Endothelial cell of umbilical vein (primary cell): ENCODE results near the gene CCNY. TPM values are rescaled to one million over a fixed set of nuclear protein-coding genes. Genes with fewer than 3 reads are reported as not detected.

ENCODE experiments used
- BruUV-seq: library from RNA; stranded (reverse); fragments of 400-500 nt; replicated peaks from 2 replicates; lab custom pipeline; 2021; lab: Mats Ljungman, UMichigan
- CTCF ChIA-PET: fragments of 300-600, 350-600 bp; sonication (Branson Sonifier 250); formaldehyde crosslinking; loops from one replicate; lab custom pipeline; 2021; ENCODE audit warnings: antibody characterized with exemption, inconsistent platforms; lab: Charles Lee
- POLR2A ChIA-PET: fragments of 300-600, 350-600 bp; sonication (Branson Sonifier 250); formaldehyde crosslinking; loops from one replicate; lab custom pipeline; 2021; ENCODE audit warnings: antibody characterized with exemption, inconsistent platforms; lab: Charles Lee
- DNase-seq: peaks from one replicate; pipeline ENCODE4 v3.0.0-alpha.2; 2011; ENCODE audit warnings: low read depth, low spot score
- FAIRE-seq: peaks from 2 replicates; lab custom pipeline; 2011; peaks lifted over from hg19 to GRCh38; lab: Jason Lieb, UNC
- H2AFZ ChIP-seq: 2 replicates; pipeline ENCODE4 v1.6.0; 2012; ENCODE audit warnings: low read depth, low read length, control low read depth, inconsistent platforms
- H3K27ac ChIP-seq: 2 replicates; pipeline ENCODE4 v1.5.1; 2011; ENCODE audit warnings: low read depth, mild to moderate bottlenecking, control low read depth, low read length, moderate library complexity; ENCODE audit not compliant: insufficient read depth
- H3K27me3 ChIP-seq, 2 experiments: 2 replicates each; pipeline versions ENCODE4 v1.6.0 to v1.6.1; 2011; ENCODE audit warnings: low read length in 2 of 2, mixed read lengths in 1 of 2; ENCODE audit not compliant: control insufficient read depth in 2 of 2, insufficient read depth in 2 of 2
- H3K36me3 ChIP-seq, 2 experiments: 2 replicates in 1 of 2; 3 replicates in 1 of 2; pipeline ENCODE4 v1.5.1; 2011; ENCODE audit warnings: low read length in 2 of 2, mild to moderate bottlenecking in 1 of 2, moderate library complexity in 1 of 2; ENCODE audit not compliant: control insufficient read depth in 2 of 2, insufficient read depth in 2 of 2; ENCODE audit errors: extremely low read depth in 1 of 2
- H3K4me1 ChIP-seq: 3 replicates; pipeline ENCODE4 v1.5.1; 2011; ENCODE audit warnings: mild to moderate bottlenecking, low read length; ENCODE audit not compliant: control insufficient read depth, insufficient read depth; ENCODE audit errors: extremely low read depth
- H3K4me2 ChIP-seq: 2 replicates; pipeline ENCODE4 v1.6.1; 2011; ENCODE audit warnings: low read length, control low read depth, mixed read lengths; ENCODE audit not compliant: insufficient read depth
- H3K4me3 ChIP-seq, 3 experiments: fragments of 200-600 bp in 1 of 3; sonication (generic), shearing (Covaris generic) in 1 of 3; replicated peaks in 1 of 3; 2 replicates each; pipeline ENCODE4 v1.5.1; 2011 to 2016; ENCODE audit warnings: control low read depth in 3 of 3, low read length in 3 of 3, mild to moderate bottlenecking in 2 of 3, inconsistent platforms in 1 of 3, low read depth in 1 of 3, moderate library complexity in 1 of 3; ENCODE audit not compliant: insufficient read depth in 1 of 3
- H3K79me2 ChIP-seq: 2 replicates; pipeline ENCODE4 v1.6.0; 2012; ENCODE audit warnings: low read length, inconsistent platforms; ENCODE audit not compliant: control insufficient read depth, insufficient read depth
- H3K9ac ChIP-seq: replicated peaks from 2 replicates; pipeline ENCODE3; 2011; ENCODE audit warnings: low read length, control low read depth; ENCODE audit not compliant: insufficient read depth; ENCODE audit errors: extremely low read depth
- H3K9me1 ChIP-seq: replicated peaks from 3 replicates; pipeline ENCODE4 v1.6.0; 2011; ENCODE audit warnings: mild to moderate bottlenecking, low read length; ENCODE audit not compliant: control insufficient read depth, insufficient read depth; ENCODE audit errors: extremely low read depth
- H3K9me3 ChIP-seq: replicated peaks from 2 replicates; pipeline ENCODE4 v1.5.1; 2012; ENCODE audit warnings: low read length, inconsistent platforms; ENCODE audit not compliant: control insufficient read depth, insufficient read depth
- H4K20me1 ChIP-seq: replicated peaks from 2 replicates; pipeline ENCODE3; 2011; ENCODE audit warnings: mild to moderate bottlenecking, low read length; ENCODE audit not compliant: control insufficient read depth, insufficient read depth; ENCODE audit errors: extremely low read depth
- EZH2 ChIP-seq: IDR thresholded peaks from 2 replicates; pipeline ENCODE4 v1.6.1; 2012; ENCODE audit warnings: borderline replicate concordance, low read depth, mild to moderate bottlenecking, moderate library complexity, low read length, inconsistent platforms; ENCODE audit not compliant: severe bottlenecking
- FOS ChIP-seq: IDR thresholded peaks from 2 replicates; pipeline ENCODE4 v1.6.1; 2011; ENCODE audit warnings: mild to moderate bottlenecking, low read length, moderate library complexity, borderline replicate concordance; ENCODE audit not compliant: insufficient read depth
- GATA2 ChIP-seq: IDR thresholded peaks from 2 replicates; pipeline ENCODE4 v1.7.0; 2011; ENCODE audit warnings: low read depth, mild to moderate bottlenecking, moderate library complexity, mixed read lengths, low read length; ENCODE audit not compliant: insufficient read length, insufficient read depth
- JUN ChIP-seq: IDR thresholded peaks from 2 replicates; pipeline ENCODE4 v1.6.1; 2011; ENCODE audit warnings: borderline replicate concordance, low read depth; ENCODE audit not compliant: insufficient read length, insufficient read depth
- MYC ChIP-seq: IDR thresholded peaks from one replicate; pipeline ENCODE4 v1.6.1; 2011; ENCODE audit warnings: mild to moderate bottlenecking, low read depth, low read length
- POLR2A ChIP-seq: IDR thresholded peaks from 2 replicates; pipeline ENCODE4 v1.6.1; 2012; ENCODE audit warnings: low read depth, mild to moderate bottlenecking, control low read depth, low read length
- POLR2AphosphoS5 ChIP-seq: IDR thresholded peaks from 2 replicates; pipeline ENCODE4 v1.6.1; 2012; ENCODE audit warnings: low read depth, mild to moderate bottlenecking, control low read depth, low read length, moderate library complexity; ENCODE audit not compliant: insufficient read depth
- dilution Hi-C: fragments of 300-500 bp; cut with MboI; formaldehyde crosslinking; loops from one replicate; pipeline ENCODE4 v1.15.0; 2019; ENCODE audit warnings: low sequenced_read_pairs; ENCODE audit not compliant: extremely low pct_ligation_motif_present
- intact Hi-C: fragments of 100-400 bp; cut with micrococcal nuclease; formaldehyde crosslinking; loops from one replicate; pipeline ENCODE4 v1.10.0; 2022
- polyA plus RNA-seq, 4 experiments: library from polyadenylated mRNA; depleted of rRNA in 3 of 4; stranded (reverse) in 3 of 4; unstranded in 1 of 4; fragments of >200 nt; gene quantifications; 2 replicates each; pipeline versions ENCODE4 v1.2.1 to v1.2.3, GENCODE V29; 2011 to 2012; ENCODE audit warnings: missing spikeins in 1 of 4
- total RNA-seq: library from RNA; stranded (reverse); gene quantifications from 2 replicates; pipeline ENCODE4 v1.2.3, GENCODE V29; 2021
- TF ChIP-seq, protein P1 (sequence below): IDR thresholded peaks from 2 replicates; pipeline ENCODE4 v1.6.1; 2011; ENCODE audit not compliant: insufficient read depth, insufficient read length
- TF ChIP-seq, protein P2 (sequence below), 2 donors: IDR thresholded peaks; 1 replicate in 1 of 2; 2 replicates in 1 of 2; pipeline ENCODE4 v1.5.1; 2011; ENCODE audit warnings: low read length in 2 of 2, mild to moderate bottlenecking in 2 of 2, moderate library complexity in 2 of 2, control low read depth in 1 of 2, inconsistent platforms in 1 of 2, low read depth in 1 of 2; ENCODE audit not compliant: insufficient read depth in 1 of 2; ENCODE audit errors: extremely low read depth in 1 of 2

CCNY gene
- total and polyA plus RNA-seq, 2 donors (not counting 3 experiments of a cell fraction or from before 2014, with no cell fraction given): 61.5 to 107 TPM

DNA sequence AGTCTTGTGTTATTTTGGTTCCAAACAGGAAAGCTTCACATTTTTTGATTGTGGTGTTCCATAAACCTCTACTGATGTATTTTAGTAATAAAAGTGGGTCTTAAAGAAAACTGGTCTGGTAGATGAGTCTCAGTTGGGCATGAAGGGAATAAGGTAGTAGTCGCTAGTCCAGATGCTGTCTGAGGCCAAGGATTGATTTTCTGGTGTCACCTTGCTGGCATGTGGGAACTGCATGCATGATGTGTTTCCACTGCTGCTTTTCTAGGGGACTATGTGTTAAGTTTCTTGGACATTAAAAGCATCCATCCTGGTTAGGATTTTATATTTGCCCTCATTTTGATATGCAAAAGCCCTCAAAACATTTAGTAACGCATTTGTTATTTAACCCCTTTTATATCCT lies 145.1 kb downstream of the CCNY start:
- dilution Hi-C loops (no loop called here), intact Hi-C loops (no loop called here)
- Histone ChIP-seq H3K79me2 (peaks cover 40% of the 10 kb centered on the region), H4K20me1 (no peaks in the 10 kb centered on the region), H3K9me3 (no peaks in the 10 kb centered on the region), H3K9ac (no peak overlapping the region), H3K36me3 (no peaks in the 10 kb centered on the region), H2AFZ (no peak overlapping the region), H3K27ac (no peak overlapping the region), H3K4me2 (no peak overlapping the region), H3K9me1 (no peaks in the 10 kb centered on the region), H3K4me3 (no peak overlapping the region), H3K27me3 (no peaks in the 10 kb centered on the region), H3K4me1 (peaks cover 4% of the 10 kb centered on the region)
- BruUV-seq: no TSS peak
- DNase-seq (no peak), FAIRE-seq (no peak)
- CTCF ChIA-PET: interaction anchor here (2.5 kb wide), 1 partner anchor 82 kb away, joined by 5 read pairs; no protein-coding TSS in a partner anchor
- TF ChIP-seq, protein P1, sequence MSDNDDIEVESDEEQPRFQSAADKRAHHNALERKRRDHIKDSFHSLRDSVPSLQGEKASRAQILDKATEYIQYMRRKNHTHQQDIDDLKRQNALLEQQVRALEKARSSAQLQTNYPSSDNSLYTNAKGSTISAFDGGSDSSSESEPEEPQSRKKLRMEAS: no peak
- TF ChIP-seq, protein P2, sequence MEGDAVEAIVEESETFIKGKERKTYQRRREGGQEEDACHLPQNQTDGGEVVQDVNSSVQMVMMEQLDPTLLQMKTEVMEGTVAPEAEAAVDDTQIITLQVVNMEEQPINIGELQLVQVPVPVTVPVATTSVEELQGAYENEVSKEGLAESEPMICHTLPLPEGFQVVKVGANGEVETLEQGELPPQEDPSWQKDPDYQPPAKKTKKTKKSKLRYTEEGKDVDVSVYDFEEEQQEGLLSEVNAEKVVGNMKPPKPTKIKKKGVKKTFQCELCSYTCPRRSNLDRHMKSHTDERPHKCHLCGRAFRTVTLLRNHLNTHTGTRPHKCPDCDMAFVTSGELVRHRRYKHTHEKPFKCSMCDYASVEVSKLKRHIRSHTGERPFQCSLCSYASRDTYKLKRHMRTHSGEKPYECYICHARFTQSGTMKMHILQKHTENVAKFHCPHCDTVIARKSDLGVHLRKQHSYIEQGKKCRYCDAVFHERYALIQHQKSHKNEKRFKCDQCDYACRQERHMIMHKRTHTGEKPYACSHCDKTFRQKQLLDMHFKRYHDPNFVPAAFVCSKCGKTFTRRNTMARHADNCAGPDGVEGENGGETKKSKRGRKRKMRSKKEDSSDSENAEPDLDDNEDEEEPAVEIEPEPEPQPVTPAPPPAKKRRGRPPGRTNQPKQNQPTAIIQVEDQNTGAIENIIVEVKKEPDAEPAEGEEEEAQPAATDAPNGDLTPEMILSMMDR (IDR thresholded peaks at IDR 0.05; ENCODE audit: extremely low read depth in 1 of 2, insufficient read depth in 1 of 2, low read depth in 1 of 2, low read length in 2 of 2): no peak
- TF ChIP-seq POLR2AphosphoS5 (no peak), EZH2 (no peak), FOS (no peak), GATA2 (no peak), JUN (no peak), MYC (no peak), POLR2A (no peak)
- POLR2A ChIA-PET: no interaction called here
